CD4-positive, alpha-beta T cell treated with Interleukin-21 for 1 hour (primary cell): ENCODE data around the gene C1GALT1C1L.
"Not testable (repeated sequence)": the region's sequence is repeated elsewhere in the genome, so short reads cannot be mapped to it uniquely, and the experiment has no call there.

Source experiments
- DNase-seq: peaks from one replicate; pipeline ENCODE4 v3.0.0-alpha.2; 2020

C1GALT1C1L gene

DNA sequence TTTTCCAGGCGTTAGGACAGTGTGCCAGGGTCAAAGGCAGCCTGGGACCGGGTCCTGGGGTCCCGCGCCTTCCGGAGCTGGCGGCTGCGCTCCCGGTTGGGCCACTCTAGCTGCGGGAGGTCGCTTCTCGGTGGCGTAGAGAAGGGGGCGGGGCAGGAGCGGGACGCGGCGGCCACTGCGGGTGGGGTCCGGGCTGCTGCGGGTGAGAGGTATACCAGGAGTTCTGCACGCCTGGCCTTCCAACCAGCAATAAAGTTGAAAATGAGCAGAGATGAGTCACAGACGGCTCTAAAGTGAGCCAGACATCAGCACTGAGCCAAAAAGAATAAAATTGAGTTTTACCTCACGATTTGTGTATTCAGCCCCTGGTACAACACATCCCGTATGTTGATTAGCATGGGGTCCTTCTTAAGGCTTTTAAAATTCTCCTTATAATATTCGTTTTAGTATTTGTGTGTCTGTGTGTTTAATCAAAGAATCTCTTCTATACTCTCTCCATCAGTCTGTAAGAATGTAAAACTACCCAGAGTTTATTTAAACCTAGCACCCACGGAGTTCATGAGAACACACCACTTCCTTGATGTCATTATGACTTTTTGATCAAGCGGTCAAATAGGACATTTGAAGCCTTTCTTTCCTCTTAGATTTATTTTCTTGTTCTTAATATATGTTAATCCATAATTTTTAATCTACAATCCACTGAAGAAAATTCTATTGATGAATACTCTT is at the start of gene C1GALT1C1L:
Gene C1GALT1C1L, minus strand, starts transcription at position 108 of the 729 bp plus-strand sequence. Its CDS starts 107 bp downstream, at position 1.
- DNase-seq, result peak; percentile 0

DNA sequence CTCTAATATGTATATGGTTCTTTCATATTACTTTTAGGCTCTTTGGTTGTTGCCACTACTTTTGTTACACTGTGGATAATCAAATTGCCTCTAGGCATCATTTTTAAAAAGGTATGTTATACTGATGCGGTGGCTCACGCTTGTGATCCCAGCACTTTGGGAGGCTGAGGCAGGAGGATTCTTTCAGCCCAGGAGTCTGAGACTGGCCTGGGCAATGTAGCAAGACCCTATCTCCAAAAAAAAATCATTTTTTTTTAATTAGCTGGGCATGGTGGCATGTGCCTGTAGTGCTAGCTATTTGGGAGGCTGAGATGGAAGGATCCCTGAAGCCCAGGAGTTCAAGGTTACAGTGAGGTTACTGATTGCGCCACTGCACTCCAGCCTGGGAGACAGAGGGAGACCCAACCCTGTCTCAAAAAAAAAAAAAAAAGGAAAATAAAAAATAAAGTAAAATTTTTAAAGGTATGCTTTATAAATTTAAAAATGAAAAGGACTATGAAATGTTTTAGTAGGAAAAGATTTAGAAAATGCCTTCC is 49.5 kb upstream of the C1GALT1C1L start:
- DNase-seq, result no peak

DNA sequence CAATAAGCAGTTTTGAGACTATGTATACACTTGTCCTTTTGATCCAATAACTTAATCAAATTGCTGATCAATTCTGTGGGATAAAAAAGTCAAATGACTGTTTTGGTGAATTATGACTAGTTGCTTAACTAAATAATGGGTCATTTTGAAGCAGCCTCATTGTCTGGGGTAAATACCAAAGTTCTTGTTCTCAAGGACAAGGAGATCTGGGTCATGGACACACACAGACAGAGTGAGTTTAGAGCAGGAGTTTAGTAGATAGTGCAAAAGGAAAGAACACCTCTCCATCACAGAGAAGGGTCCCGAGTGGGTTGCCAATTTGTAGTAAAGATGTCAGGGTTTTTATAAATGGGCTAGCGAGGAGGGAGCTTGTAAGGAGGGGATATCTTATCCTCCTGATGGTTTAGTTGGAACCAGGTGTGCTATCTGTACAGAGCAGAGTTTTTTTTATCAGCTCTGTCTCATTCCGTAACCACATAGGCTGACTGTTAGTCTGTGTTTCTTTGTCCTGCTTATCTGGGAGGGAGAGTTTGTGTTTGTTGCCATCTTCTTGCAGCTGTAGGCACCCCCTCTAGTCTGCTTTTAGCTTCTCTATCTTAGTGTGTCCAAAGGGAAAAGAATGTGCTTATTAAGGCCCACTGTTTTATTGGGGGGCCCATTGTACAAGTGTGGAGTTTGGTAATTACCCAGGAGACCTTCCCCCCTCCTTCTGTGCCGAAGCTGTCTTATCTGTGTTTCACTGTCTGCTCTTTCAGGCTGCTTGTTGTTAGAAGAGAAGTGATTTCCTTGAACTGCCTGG is 48.7 kb upstream of the C1GALT1C1L start:
- no peak for DNase-seq

DNA sequence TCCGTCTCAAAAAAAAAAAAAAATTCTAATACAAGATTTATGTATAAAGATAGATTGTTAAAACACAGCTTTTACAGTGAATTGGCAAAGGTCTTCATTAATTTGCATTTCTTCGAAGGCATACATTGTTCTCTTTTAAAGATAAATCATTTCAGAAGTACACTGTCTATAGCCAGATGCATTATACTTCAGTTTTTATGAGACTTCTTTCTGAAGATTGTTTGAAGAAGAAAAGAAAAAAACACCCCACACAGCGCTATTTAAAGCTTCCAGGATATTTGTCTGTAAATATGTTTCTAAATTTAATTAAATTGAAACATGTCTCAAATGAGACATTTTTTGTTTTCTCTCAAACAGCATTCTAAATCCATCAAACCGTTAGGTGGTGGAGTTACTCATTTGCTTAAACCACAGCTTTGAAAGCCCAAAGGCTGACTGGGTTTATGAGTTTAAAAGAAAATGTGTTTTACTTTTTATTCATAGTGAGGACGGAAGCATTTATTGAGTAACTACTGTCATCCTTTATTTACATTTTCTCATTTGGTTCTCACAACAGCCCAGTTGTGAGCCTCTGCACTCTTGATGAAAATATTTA is 42.4 kb upstream of the C1GALT1C1L start:
- no peak for DNase-seq

DNA sequence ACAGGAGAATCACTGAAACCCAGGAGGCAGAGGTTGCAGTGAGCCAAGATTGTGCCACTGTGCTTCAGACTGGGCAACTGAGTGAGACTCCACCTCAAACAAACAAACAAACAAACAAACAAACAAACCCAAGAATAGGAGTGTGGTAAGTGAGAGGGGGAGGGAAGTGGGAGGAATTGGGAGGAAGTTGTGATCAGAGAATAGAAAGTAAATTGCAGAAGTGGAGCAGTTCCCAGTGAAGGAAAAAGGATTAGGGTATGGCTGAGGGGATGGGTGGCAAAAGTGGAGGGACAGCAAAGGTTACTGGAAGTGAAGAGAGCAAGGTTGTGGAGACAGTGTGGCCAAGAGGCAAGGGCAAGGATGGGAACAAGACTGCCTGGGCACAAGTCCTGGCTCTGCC is 41.1 kb upstream of the C1GALT1C1L start:
- no peak for DNase-seq

DNA sequence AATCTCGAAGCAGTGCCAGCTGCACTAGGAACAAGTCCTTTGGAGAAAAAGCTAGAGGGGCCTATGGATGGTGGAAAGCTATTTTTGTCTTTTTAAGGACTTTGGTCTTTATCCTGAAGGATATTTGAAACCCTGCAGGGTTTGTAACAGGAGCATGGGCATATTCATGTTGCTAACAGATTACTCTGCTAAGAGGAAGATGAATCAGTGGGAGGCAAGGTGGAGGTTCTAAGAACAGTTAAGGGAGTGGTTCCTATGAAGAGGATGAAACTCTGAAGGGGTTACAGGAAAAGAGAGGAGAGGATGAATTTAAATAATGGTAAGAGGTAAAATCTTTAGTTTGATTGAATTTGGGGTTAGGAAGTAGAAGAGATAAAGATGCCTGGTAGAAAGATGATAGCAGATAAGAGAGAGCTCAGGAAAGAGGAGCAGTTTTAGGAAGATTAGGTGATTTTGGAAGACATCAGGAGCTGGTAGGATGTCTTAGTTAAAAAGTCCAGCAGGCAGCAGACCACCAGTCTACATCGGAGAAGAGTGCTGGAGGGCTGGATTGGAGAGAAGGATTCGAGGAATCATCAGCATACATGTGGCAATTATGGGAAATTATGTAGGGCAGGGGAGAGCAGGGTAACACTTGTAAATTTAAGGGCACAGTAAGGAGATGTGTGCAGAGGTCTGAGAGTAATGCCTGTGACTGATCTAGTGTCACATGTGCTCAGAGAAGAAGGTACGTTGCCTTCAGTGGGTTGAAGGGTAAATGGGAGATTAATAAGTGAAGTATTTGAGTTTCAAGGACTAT is 39.3 kb upstream of the C1GALT1C1L start:
- DNase-seq, result no peak

DNA sequence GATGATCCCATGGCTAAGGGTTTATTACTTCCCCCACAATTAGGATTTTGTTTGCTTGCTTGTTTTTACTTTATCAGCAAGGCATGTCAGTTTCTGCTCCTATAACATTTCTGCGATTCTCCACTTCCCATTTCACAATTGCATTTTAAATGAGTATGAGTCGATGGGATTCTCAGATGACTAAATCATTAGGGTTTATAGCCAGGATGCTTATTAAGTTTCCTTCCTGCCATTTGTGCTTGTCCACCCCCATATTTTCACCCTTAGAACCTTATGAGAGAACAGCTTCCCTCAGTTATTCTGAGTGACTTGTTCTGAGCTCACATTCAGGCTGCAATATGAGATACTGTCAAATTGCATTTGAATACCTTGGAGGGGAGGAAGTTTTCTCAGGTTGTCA is 37.9 kb upstream of the C1GALT1C1L start:
- DNase-seq, result no peak

DNA sequence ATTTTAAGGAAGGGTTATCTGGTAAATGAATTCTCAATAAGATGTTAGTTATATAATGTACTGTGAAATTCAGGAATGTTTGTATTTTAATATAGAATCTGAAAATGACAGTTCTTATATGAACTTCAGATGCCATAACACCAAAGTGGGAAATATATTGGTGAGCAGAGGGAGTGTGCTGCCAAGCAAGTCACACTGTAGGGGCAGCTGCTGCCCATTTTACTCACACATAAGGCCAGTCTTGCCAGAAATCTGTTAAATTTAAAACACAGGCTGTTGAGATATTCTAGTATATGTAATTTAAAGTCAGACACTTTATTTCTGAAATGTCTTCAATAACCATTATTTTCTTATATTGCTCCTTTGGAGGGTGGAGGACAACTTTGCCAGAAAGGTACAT is 34.6 kb upstream of the C1GALT1C1L start:
- no peak for DNase-seq

DNA sequence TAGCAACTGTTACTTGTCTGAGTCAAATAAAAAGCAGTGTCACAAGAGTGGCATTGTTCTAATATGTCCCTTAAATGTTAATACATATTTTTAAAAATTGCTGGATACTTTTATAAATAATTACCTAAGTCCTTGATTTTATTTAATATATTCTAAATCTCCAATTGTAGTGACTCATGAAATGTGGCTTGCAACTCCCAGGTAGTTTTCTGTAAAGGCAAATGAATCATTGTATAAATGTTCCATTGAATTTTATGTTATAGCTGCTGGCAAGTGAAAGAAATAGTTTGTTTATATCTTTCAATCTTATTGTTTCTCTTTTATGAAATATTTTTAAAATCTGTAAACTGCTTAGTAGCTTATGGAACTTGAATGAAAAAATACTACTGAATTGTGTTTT is 32.7 kb upstream of the C1GALT1C1L start:
- DNase-seq, result no peak

DNA sequence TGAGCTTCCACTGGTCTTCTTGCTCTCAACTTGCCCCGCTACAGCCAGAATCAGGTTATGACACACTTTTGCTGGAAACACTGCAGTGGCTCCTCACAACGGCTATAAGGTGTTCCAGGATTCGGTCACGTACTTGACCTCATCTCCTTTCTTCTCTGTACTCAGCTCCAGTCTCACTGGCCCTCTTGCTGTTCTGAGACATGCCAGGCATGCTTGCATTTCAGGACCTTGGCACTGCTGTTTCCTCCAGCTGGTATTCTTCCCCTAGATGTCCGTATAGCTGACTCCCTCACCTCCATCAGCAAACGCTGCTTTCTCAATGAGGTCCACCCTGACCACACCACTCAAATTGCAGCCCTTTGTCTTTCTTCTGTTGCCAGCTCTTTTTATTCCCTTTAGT is 31.9 kb upstream of the C1GALT1C1L start:
- DNase-seq, result no peak

DNA sequence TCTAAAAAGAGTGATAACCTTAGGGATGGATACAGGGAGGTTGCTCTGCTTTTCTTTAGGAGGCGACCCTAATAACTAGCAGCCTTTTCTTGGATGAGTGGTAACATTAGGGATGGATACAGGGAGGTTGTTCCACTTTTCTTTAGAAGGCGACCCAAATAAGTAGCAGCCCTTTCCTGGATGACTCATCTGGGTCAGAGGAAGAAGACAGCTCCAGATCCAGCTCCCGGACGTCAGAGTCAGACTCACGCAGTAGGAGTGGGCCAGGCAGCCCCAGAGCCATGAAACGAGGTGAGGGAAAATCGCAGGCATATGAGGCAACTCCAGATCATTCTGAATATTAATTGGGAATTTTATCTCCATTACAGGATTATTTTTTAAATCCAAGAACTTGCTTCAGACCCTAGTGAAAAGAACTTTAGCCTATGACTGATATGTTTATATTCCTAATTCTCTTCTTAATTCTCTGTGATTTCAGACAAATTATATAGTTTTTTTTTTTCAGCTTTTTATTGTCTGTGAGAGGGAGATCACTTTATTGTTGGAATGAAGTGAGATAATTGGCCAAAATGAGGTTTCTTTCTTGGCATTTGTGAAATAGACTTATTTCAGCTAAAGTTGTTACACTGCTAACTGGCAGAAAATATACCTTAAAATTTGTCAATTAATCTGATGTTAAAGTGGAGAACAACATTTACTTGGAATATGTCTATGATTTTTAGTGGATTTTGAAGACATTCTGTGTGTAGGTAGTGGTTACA is 31.2 kb upstream of the C1GALT1C1L start:
- DNase-seq, result no peak

DNA sequence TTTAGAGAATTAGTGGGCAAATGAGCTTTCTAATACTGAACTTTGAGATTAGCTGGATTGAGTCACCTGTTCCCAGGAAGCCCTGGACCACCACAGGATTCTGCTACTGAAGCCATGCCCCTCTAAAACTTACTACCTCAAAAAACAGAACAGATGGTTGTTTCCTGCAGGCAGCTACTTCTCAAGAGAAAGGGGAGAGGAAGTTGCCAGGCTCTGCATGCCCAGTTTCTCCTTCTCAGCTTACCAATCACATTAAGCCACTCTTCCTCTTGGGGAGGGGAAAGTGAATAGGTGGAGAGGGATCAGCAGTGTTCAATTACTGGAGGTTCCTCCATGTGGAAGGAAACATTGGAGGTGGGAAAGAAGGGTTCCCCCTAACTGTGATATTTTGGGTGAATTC is 24.9 kb upstream of the C1GALT1C1L start:
- DNase-seq, result no peak

DNA sequence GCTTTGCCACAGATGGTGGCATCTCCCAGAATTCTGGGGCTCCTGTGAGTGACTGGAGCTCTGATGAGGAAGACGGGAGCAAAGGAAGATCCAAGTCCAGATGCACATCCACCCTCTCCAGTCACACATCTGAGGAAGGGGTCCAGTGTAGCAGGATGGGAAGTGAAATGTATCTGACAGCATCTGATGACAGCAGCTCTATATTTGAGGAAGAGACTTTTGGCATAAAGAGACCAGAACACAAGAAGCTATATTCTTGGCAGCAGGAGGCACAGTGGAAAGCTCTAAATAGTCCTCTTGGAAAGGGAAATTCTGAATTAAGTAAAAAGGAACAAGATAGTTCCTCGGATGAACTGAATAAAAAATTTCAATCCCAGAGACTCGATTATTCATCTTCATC is 23.5 kb upstream of the C1GALT1C1L start:
- no peak for DNase-seq

DNA sequence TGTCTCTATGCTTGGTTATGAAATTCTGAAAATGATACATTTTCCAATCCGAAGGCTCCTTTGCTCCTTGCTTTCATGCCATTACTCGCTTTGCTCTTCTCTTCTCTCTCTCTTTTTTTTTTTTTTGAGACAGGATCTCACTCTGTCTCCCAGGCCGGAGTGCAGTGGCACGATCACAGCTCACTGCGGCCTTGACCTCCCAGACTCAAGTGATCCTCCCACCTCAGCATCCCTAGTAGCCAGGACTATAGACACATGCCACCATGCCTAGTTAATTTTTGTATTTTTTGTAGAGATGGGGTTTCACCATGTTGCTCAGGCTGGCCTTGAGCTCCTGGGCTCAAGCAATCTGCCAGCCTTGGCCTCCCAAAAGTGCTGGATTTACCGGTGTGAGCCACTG is 21.9 kb upstream of the C1GALT1C1L start:
- not testable (repeated sequence) for DNase-seq

DNA sequence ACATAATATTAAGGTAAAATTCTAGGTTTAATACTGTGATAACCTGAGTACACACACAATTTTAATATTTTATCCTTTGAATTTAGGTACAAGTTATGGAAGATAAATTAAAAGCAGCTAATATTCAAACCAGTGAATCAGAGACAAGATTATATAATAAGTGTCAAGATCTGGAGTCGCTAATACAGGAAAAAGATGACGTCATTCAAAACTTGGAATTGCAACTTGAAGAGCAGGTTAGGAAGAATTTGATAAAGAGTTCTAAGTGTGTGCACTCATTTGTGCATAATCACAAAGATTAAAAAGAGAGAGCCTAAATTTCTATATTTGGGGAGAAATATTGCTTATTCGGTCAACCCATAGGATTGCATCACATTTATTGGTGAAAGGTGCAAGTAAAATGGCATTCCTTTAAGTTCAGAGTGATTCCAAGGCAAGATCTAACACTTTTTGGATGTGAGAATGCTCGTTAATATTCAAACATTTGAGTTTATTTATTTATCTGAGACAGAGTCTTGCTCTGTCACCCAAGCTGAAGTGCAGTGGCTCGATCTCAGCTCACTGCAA is 16.3 kb upstream of the C1GALT1C1L start:
- DNase-seq, result no peak

DNA sequence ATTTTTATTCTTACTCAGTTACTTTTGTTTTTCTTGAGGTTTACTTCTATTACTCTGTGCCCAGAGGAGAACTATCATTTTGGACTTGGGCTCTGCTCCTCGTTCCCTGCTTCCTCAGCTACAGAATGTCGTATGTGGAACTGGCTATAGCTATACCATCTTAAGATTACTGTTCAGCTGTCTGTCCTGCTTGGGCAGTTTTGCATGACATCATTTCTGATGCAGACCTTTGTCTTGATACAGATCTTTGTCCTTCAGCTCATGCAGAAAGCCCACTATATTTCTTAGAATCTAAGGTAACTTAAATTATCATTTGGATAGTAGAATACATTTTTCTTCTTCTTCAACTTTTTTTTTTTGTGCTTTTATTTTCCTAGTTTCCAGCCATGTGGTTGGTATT is 13.8 kb upstream of the C1GALT1C1L start:
- no peak for DNase-seq

DNA sequence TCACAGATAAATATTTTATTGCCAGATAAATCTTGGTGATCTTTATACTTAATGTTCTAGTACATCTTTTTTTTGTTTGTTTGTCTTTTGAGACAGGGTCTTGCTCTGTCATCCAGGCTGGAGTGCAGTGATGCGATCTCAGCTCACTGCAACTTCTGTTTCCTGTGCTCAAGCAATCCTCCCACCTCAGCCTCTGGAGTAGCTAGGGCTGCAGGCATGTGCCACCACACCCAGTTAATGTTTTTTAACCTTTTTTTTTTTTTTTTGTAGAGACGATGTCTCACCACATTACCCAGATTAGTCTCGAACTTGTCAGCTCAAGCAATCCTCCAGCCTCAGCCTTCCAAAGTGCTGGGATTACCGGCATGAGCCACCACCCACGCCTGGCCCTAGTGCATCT is 9.1 kb upstream of the C1GALT1C1L start:
- DNase-seq, result no peak

DNA sequence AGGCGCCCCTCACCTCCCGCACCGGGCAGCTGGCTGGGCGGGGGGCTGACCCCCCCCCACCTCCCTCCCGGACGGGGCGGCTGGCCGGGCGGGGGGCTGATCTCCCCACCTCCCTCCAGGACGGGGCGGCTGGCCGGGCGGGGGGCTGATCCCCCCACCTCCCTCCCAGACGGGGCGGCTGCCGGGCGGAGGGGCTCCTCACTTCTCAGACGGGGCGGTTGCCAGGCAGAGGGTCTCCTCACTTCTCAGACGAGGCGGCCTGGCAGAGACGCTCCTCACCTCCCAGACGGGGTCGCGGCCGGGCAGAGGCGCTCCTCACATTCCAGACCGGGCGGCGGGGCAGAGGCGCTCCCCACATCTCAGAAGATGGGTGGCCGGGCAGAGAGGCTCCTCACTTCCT is 1.6 kb upstream of the C1GALT1C1L start:
- DNase-seq, result not testable (repeated sequence)

DNA sequence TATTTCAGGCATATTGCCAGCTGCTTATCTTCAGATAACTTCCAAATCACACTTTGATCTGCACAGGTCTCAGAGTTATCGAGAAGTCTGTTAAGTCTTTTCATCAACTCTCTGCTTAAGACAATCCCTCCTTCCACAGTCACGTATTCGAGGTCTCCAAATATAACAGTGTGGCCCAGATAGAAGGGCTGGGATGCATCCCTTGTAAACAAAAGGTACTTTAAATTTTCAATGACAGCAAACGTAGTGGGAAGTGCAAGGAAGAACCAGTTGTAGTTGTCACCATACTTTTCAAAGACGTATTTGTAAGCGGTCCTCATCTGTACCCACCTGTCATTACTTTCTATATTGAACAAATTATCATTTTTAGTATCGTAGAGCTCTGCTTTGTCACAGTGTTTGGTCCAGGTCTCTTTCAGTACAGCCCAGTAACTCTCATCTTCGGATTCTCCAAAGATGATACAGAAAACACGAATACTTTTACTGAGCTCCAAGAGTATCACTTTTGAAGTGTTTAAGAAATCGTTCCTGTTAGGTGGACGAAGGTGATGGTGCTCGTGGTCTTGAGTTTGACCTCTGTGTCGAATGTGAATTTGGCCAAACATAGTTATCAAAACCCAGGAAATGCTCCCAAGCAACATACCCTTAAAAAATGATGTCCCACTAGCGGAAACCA is 445 bp downstream of the C1GALT1C1L start:
- no peak for DNase-seq

DNA sequence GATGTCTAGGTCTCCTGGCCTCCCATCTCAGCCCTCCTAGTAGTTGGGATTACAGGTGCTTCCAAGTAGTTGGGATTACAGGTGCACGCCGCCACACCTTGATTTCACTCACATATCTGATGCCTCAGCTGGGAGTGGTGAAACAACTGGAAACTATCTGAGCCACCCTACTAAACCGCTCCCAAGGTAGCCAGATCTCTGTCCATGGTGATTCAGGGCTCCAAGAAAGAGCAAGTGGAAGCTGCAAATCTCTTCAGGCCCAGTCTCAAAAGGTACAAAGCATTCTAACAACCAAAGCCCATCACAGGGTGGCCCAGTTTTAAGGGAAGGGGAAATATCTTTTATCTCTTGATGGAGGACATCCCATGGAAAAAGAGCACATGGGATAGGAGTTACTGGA is 19.0 kb downstream of the C1GALT1C1L start:
- DNase-seq, result no peak

DNA sequence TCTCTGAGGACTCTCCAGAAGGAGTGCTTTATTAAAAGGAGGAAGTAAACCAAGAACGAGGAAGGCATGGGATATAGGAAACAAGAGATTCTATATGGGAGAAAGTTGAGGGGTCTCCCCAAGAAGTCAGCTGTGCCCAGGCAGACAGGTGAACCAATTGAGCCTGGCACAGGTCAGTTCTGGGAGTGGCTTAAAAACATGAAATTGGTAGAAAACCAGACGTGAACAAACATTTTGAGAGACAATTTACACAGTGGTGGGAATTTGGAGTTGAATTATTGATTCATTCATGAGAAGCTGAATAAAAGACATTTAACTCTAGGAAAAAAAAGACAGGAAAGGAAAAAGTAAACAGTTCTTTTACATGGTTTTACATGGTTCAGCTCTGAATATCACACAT is 22.7 kb downstream of the C1GALT1C1L start:
- no peak for DNase-seq
